Pancreas (tissue), 10 donors: Measurements from ENCODE around the gene GOLGA8B. TPM values are rescaled to one million over a fixed set of nuclear protein-coding genes. Genes with fewer than 3 reads are reported as not detected.

Source experiments
- ATAC-seq, 4 donors: fragments of 200-7000 bp; cut with Tn5 transposase; one replicate each; pipeline versions ENCODE4 v1.8.0 to v1.9.1; 2020; ENCODE audit warnings: mild to moderate bottlenecking in 4 of 4, moderate library complexity in 4 of 4
- DNase-seq, 6 donors: peaks; one replicate each; pipeline ENCODE4 v3.0.0-alpha.2; 2020
- FAIRE-seq: peaks from 2 replicates; lab custom pipeline; 2012; peaks lifted over from hg19 to GRCh38; lab: Jason Lieb, UNC
- H3K27ac ChIP-seq, 4 donors: fragments of 200-600 bp; sonication (generic); 1 replicate in 3 of 4; 2 replicates in 1 of 4; pipeline versions ENCODE4 v1.5.0 to v1.8.0; 2020
- H3K27me3 ChIP-seq, 4 donors: fragments of 200-600 bp; one replicate each; pipeline ENCODE4 v1.8.0; 2021
- H3K36me3 ChIP-seq, 3 donors: fragments of 200-600 bp; sonication (generic) in 1 of 3; one replicate each; pipeline versions ENCODE4 v1.5.0 to v1.8.0; 2020 to 2021
- H3K4me1 ChIP-seq, 3 donors: fragments of 200-600 bp; one replicate each; pipeline ENCODE4 v1.8.0; 2021
- H3K4me3 ChIP-seq, 4 donors: fragments of 200-600 bp; sonication (generic) in 2 of 4; one replicate each; pipeline versions ENCODE4 v1.5.0 to v1.8.0; 2020 to 2021
- H3K9me3 ChIP-seq, 4 donors: fragments of 200-600 bp; one replicate each; pipeline ENCODE4 v1.8.0; 2021
- WGBS, 2 donors: extraction: QIAGEN DNeasy Blood & Tissue Kit; methylation state at CpG; one replicate each; pipeline ENCODE4 v1.1.7; 2013; 5-methylcytosine and 5-hydroxymethylcytosine counted together
- intact Hi-C, 3 donors: fragments of 100-400 bp; cut with DNase I; formaldehyde crosslinking; loops; one replicate each; pipeline versions ENCODE4 v1.11.1 to v1.14.2; 2022
- polyA plus RNA-seq, 2 donors: library from polyadenylated mRNA; stranded (reverse); fragments of 200-250 nt; gene quantifications; one replicate each; pipeline ENCODE4 v1.2.3, GENCODE V29; 2013
- total RNA-seq, 6 donors: library from RNA; stranded (reverse); fragmentation: NEBNext Ultra II Directional in 4 of 6; extraction: Animal tissue kit (Norgen Biotek cat#: 25700) in 4 of 6; gene quantifications; one replicate each; pipeline versions ENCODE4 v1.2.1 to v1.2.4, GENCODE V29; 2021 to 2023
- TF ChIP-seq, protein P1 (sequence below), 4 donors: fragments of 200-600 bp; sonication (generic) in 3 of 4; IDR thresholded peaks; one replicate each; pipeline versions ENCODE4 v1.5.0 to v1.8.0; 2021; ENCODE audit warnings: antibody characterized with exemption in 4 of 4
- donor health status: healthy with polysubstance abuse.
- donor health status: DM: no; HTN: no; CAD: no; lungs with moderate emphysema.
- donor health status: DM: no; HTN: no; CAD: no.
- donor health status: control.
- donor health status: control.
- donor health status: Bipolar disorder and iron deficiency.
- donor health status: DM: yes; HTN: yes; CAD: no.
- donor health status: DM: no; HTN: no; CAD: no.
- donor health status: DM: no; HTN: no; CAD: no.
- donor health status: DM: yes; HTN: yes; CAD: no.

Gene GOLGA8B
- total and polyA plus RNA-seq, 8 donors = 77.7 to 529 (median 130) TPM

DNA sequence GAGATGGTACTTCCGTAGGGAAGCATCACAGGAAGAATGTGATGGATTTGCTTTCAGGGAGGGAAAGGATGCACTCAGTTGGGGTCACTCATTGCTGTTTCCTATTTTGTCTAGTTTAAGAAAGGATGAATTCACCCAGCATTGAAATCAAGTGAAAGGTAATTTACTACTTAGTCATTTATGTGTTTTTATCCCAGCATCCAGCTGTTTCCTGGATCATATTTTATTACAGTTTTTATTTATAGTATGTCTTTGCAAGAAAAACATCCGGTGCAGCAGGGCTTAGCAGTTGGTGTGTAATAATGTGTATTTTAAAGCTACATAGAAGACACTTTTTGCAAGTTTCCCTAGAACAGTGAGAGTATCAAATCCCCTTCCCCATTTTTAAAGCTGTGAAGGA, 37.4 kb upstream of the GOLGA8B start:
- 43 to 59% methylated on average over 2 of the region's 2 CpGs for WGBS, 2 donors

DNA sequence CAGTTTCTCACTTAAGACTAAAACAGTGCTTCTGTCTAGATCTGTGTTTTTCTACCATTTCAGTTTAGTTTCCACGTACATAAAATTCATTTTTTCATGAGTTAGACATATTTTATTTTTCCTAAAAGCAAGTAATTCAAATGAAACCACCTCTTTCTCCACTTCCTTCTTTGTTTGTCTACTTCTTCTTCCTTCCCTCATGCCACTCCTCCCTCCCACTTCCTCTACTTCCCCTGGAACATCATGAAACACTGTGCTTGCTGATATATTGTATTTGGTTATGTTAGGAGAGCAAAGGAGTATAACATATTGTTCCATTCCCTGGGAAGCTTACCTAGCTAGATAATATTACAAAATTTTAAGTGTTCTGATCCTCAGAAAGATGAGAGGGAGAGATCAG, 36.7 kb upstream of the GOLGA8B start:
- H3K4me3 ChIP-seq = no peak overlapping the region
- no peak overlapping the region for H3K27ac ChIP-seq
- no peaks in the 10 kb centered on the region for H3K36me3 ChIP-seq
- DNase-seq = no peak
- H3K4me1 ChIP-seq = no peaks in the 10 kb centered on the region
- H3K27me3 ChIP-seq = peaks cover 0 to 6% (median 0%) of the 10 kb centered on the region in 4 donors
- no peaks in the 10 kb centered on the region for H3K9me3 ChIP-seq
- TF ChIP-seq, protein P1, sequence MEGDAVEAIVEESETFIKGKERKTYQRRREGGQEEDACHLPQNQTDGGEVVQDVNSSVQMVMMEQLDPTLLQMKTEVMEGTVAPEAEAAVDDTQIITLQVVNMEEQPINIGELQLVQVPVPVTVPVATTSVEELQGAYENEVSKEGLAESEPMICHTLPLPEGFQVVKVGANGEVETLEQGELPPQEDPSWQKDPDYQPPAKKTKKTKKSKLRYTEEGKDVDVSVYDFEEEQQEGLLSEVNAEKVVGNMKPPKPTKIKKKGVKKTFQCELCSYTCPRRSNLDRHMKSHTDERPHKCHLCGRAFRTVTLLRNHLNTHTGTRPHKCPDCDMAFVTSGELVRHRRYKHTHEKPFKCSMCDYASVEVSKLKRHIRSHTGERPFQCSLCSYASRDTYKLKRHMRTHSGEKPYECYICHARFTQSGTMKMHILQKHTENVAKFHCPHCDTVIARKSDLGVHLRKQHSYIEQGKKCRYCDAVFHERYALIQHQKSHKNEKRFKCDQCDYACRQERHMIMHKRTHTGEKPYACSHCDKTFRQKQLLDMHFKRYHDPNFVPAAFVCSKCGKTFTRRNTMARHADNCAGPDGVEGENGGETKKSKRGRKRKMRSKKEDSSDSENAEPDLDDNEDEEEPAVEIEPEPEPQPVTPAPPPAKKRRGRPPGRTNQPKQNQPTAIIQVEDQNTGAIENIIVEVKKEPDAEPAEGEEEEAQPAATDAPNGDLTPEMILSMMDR (IDR thresholded peaks at IDR 0.05) = no peak
- ATAC-seq = no peak
- no peak for FAIRE-seq
- WGBS, 2 donors = 0 to 19% methylated on average over 1 of the region's 1 CpG
- intact Hi-C loops = no loop called here

More for the DNA sequence above, 37.4 kb upstream of the GOLGA8B start:
- no peak for FAIRE-seq
- intact Hi-C loops = no loop called here
- Histone ChIP-seq H3K27ac (no peak overlapping the region), H3K4me1 (no peaks in the 10 kb centered on the region), H3K4me3 (no peak overlapping the region), H3K9me3 (no peaks in the 10 kb centered on the region), H3K27me3 (peaks cover 0 to 6% (median 0%) of the 10 kb centered on the region in 4 donors), H3K36me3 (no peaks in the 10 kb centered on the region)
- no peak for ATAC-seq
- TF ChIP-seq, protein P1 (IDR thresholded peaks at IDR 0.05) = no peak
- no peak for DNase-seq

DNA sequence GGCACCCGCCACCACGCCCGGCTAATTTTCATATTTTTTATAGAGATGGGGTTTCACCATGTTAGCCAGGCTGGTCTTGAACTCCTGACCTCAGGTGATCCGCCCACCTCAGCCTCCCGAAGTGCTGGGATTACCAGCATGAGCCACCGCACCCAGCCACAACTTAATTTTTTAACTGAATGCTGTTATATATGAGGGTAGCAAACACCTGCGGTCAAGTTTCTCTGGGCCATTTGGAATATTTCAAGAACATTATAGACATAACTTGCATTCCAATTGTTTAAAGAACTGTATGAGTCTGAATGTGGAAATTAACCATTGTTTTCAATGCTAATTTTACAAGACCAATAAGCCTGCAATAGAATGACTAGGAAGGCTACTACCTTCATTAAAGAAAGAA, 35.7 kb upstream of the GOLGA8B start:
- Histone ChIP-seq H3K27me3 (peaks cover 0 to 6% (median 0%) of the 10 kb centered on the region in 4 donors), H3K27ac (no peak overlapping the region), H3K9me3 (no peaks in the 10 kb centered on the region), H3K36me3 (no peaks in the 10 kb centered on the region), H3K4me3 (no peak overlapping the region), H3K4me1 (no peaks in the 10 kb centered on the region)
- TF ChIP-seq, protein P1 (IDR thresholded peaks at IDR 0.05) = no peak
- intact Hi-C loops = no loop called here
- no peak for FAIRE-seq
- 82 to 83% methylated on average over 7 of the region's 7 CpGs for WGBS, 2 donors
- DNase-seq = no peak
- no peak for ATAC-seq

DNA sequence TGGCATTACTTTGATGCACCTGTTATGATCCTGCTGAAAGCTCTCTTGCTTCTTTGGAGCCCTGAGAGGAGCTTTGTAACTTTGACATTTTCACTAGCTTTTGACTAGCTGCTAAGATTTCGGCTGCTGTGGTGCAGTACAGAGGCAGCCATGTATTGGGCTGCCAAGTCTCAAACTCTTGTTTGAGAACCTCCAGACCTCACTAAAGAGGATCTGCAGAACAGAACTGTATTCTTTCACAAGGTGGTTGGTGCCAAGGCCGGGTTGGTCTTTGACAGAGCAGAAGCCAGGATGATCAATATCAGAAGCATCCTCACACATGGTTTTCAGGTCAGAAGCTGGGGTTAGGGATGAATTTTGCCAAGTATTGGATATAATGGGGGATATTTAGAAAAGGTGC, 34.6 kb upstream of the GOLGA8B start:
- TF ChIP-seq, protein P1 (IDR thresholded peaks at IDR 0.05) = no peak
- 57 to 73% methylated on average over 2 of the region's 2 CpGs for WGBS, 2 donors
- intact Hi-C loops = no loop called here
- Histone ChIP-seq H3K9me3 (no peaks in the 10 kb centered on the region), H3K27me3 (peaks cover 0 to 6% (median 0%) of the 10 kb centered on the region in 4 donors), H3K27ac (no peak overlapping the region), H3K36me3 (no peaks in the 10 kb centered on the region), H3K4me1 (no peaks in the 10 kb centered on the region), H3K4me3 (no peak overlapping the region)
- ATAC-seq = no peak
- no peak for FAIRE-seq
- no peak for DNase-seq

DNA sequence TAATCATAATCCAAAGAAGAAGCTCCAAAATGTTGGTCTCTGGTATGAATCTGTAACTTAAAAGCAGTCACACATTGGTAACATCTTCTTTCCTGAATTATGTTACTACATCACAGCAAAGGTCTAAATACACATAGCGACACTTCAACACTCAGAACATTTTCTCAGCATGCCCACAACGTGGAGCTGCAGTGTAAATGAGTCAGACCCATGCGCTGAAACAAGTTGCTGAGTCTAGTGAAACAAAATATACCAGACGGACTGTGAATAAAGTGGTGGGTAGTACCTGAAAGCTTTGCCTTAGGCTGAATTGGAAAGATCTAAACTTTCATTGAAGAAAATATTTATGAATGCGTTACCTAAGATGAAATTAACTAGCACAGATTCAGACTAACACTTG, 33.2 kb upstream of the GOLGA8B start:
- no peak overlapping the region for H3K27ac ChIP-seq
- peak in 1 of 6 donors; percentile 11 for DNase-seq
- peak; percentile 48 to 85 (median 79) for ATAC-seq
- H3K36me3 ChIP-seq = no peaks in the 10 kb centered on the region
- H3K27me3 ChIP-seq = peaks cover 0 to 6% (median 0%) of the 10 kb centered on the region in 4 donors
- WGBS, 2 donors = 27 to 34% methylated on average over 5 of the region's 5 CpGs
- FAIRE-seq = no peak
- H3K9me3 ChIP-seq = no peaks in the 10 kb centered on the region
- H3K4me3 ChIP-seq = no peak overlapping the region
- no peaks in the 10 kb centered on the region for H3K4me1 ChIP-seq
- intact Hi-C loops = no loop called here
- TF ChIP-seq, protein P1 (IDR thresholded peaks at IDR 0.05) = no peak
